Measurements from ENCODE around the gene OTX1. TPM values are rescaled to one million over a fixed set of nuclear protein-coding genes. Genes with fewer than 3 reads are reported as not detected.

OTX1 gene
- total RNA-seq, 1 donor from 2014 or later = 12.4 TPM

DNA sequence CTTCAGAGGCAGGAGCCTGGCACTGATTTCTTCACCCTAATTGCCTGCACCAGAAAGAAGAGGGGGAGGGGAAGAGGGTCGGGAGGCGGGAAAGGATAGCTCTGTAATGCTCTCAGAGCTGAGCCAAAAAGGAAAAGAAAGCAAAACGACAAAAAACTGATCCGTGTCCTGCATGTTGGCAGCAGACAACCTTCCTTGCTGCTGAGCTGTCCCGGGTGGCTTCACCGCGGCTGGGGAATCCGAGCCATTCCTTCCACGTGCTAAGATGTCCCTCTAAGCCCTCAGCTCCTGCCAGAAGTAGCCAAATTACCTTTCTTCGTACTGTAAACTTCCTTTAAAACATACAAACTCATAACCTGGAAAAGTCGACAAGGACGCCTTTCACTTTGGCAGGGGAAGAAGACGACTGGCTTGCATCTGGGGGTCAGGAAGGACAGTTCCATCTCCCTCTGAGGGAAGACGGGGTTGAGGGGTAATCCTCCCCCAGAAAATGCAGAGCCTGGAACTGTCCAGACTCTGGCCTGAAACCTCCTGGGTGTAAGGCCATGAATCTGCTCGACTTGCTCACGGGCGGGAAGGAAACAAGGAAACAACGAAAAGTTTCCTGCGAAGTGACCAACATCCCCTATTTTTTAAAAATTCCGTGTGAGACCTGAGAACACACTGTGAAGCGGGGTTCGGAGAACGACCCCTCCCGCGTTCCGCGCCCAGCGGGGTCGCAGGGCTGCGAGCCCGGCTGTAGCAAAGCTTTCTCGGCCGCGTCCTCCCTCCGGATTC, 7.7 kb downstream of the OTX1 start:
- H3K9me3 Mint-ChIP-seq = no peaks in the 10 kb centered on the region
- TF ChIP-seq CTCF (conservative IDR thresholded peaks at IDR 0.05) = no peak
- peaks cover 44% of the 10 kb centered on the region for H3K4me1 Mint-ChIP-seq
- H3K4me3 Mint-ChIP-seq = peak overlapping the region; percentile 80
- H3K27ac Mint-ChIP-seq (ENCODE audit: unreplicated experiment) = peak overlapping the region; percentile 76
- peaks cover 99% of the 10 kb centered on the region for H3K27me3 Mint-ChIP-seq (ENCODE audit: low read depth)
- peaks cover 20% of the 10 kb centered on the region for H3K36me3 Mint-ChIP-seq (ENCODE audit: low read depth)
- DNase-seq (ENCODE audit: low read depth, low spot score) = no peak

- Mint-ChIP-seq H3K27ac (ENCODE audit: unreplicated experiment) (no peak overlapping the region), H3K36me3 (ENCODE audit: low read depth) (peaks cover 20% of the 10 kb centered on the region), H3K4me3 (peak overlapping the region; percentile 80), H3K9me3 (no peaks in the 10 kb centered on the region), H3K4me1 (peaks cover 42% of the 10 kb centered on the region), H3K27me3 (ENCODE audit: low read depth) (peaks cover 99% of the 10 kb centered on the region)
- DNase-seq (ENCODE audit: low read depth, low spot score) = peak; percentile 45
- no peak for TF ChIP-seq CTCF (conservative IDR thresholded peaks at IDR 0.05)
These were observed 8.5 kb downstream of the OTX1 start for GRCh38 chr2:63058921-63059792.

DNA sequence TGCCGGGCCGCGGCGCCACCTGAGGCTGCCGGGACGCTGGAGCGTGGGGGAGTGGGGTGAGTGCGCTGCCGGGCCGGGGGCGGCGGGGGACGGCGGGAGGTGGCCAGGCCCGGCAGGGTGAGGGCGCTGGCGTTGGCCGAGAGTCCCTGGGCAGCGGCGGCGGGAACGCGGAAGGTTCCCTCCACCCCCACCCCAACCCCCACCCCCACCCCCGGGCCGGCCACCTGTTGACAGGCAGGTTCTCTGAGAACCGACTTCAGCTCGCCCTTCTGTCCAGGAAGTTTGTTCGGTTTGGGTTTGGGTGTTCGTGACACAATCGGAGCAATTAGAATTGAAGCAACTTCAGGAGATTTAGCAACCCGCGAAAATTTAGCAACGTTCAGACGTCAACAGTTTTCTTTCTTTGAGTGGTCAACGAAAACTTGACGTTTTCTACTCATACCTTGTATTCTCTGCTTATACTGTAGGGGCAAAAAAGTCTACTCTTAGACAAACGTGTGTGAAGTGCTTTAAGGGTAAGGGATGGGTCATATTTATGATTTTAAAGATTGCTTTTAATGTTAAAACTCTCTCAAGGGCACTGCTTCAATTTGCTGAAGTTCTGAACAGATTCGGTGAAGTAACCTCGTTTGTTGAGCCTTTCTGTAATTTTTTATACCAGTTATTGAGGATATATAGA, 9.3 kb downstream of the OTX1 start:
- Mint-ChIP-seq H3K9me3 (no peaks in the 10 kb centered on the region), H3K36me3 (ENCODE audit: low read depth) (peaks cover 18% of the 10 kb centered on the region), H3K27me3 (ENCODE audit: low read depth) (peaks cover 98% of the 10 kb centered on the region), H3K4me3 (peak overlapping the region; percentile 56), H3K27ac (ENCODE audit: unreplicated experiment) (no peak overlapping the region), H3K4me1 (peaks cover 40% of the 10 kb centered on the region)
- DNase-seq (ENCODE audit: low read depth, low spot score) = no peak
- TF ChIP-seq CTCF (conservative IDR thresholded peaks at IDR 0.05) = no peak

DNA sequence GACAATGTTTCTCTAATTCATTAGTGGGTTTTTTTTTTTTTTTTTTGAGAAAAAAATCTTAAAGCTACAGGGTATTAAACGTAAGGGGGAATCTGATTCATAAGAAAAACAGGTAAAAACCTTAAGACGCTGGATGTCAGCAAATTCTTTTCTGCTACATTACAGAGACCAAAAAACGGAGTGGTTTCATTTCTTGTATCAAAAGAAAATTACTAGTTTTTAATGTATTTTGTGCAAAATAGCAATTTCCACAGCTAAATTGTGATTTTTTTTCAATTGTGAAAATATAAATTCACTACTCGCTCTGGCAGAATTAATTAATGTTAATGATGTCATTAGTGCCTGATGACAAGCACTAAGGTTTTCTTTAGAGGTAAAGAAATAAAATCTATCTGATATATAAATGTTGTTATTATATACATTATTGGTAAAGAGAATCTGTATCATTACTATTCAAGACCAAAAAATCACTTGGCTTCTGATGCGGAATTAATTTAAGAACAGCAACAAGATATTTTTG, 9.9 kb downstream of the OTX1 start:
- no peak overlapping the region for H3K4me3 Mint-ChIP-seq
- H3K9me3 Mint-ChIP-seq = no peaks in the 10 kb centered on the region
- peaks cover 37% of the 10 kb centered on the region for H3K4me1 Mint-ChIP-seq
- H3K36me3 Mint-ChIP-seq (ENCODE audit: low read depth) = peaks cover 18% of the 10 kb centered on the region
- peaks cover 97% of the 10 kb centered on the region for H3K27me3 Mint-ChIP-seq (ENCODE audit: low read depth)
- no peak overlapping the region for H3K27ac Mint-ChIP-seq (ENCODE audit: unreplicated experiment)
- no peak for TF ChIP-seq CTCF (conservative IDR thresholded peaks at IDR 0.05)
- no peak for DNase-seq (ENCODE audit: low read depth, low spot score)

GRCh38 chr2:63064197-63064596, 13.6 kb downstream of the OTX1 start:
- no peak overlapping the region for H3K27ac Mint-ChIP-seq (ENCODE audit: unreplicated experiment)
- H3K9me3 Mint-ChIP-seq = no peaks in the 10 kb centered on the region
- peaks cover 93% of the 10 kb centered on the region for H3K27me3 Mint-ChIP-seq (ENCODE audit: low read depth)
- no peak for TF ChIP-seq CTCF (conservative IDR thresholded peaks at IDR 0.05)
- H3K36me3 Mint-ChIP-seq (ENCODE audit: low read depth) = peaks cover 3% of the 10 kb centered on the region
- peaks cover 5% of the 10 kb centered on the region for H3K4me1 Mint-ChIP-seq
- DNase-seq (ENCODE audit: low read depth, low spot score) = no peak
- no peak overlapping the region for H3K4me3 Mint-ChIP-seq
